NCI-H2029 (cell line): ENCODE results near the gene ZC3H14.
A peak's percentile ranks its signal among the peaks of the same experiment; 100 is the strongest.
"Not testable (repeated sequence)": the region's sequence is repeated elsewhere in the genome, so short reads cannot be mapped to it uniquely, and the experiment has no call there.

Source experiments
- DNase-seq: peaks from one replicate; lab custom pipeline; 2025; lab: John Stamatoyannopoulos, UW

The ZC3H14 gene, protein sequence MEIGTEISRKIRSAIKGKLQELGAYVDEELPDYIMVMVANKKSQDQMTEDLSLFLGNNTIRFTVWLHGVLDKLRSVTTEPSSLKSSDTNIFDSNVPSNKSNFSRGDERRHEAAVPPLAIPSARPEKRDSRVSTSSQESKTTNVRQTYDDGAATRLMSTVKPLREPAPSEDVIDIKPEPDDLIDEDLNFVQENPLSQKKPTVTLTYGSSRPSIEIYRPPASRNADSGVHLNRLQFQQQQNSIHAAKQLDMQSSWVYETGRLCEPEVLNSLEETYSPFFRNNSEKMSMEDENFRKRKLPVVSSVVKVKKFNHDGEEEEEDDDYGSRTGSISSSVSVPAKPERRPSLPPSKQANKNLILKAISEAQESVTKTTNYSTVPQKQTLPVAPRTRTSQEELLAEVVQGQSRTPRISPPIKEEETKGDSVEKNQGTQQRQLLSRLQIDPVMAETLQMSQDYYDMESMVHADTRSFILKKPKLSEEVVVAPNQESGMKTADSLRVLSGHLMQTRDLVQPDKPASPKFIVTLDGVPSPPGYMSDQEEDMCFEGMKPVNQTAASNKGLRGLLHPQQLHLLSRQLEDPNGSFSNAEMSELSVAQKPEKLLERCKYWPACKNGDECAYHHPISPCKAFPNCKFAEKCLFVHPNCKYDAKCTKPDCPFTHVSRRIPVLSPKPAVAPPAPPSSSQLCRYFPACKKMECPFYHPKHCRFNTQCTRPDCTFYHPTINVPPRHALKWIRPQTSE

DNA sequence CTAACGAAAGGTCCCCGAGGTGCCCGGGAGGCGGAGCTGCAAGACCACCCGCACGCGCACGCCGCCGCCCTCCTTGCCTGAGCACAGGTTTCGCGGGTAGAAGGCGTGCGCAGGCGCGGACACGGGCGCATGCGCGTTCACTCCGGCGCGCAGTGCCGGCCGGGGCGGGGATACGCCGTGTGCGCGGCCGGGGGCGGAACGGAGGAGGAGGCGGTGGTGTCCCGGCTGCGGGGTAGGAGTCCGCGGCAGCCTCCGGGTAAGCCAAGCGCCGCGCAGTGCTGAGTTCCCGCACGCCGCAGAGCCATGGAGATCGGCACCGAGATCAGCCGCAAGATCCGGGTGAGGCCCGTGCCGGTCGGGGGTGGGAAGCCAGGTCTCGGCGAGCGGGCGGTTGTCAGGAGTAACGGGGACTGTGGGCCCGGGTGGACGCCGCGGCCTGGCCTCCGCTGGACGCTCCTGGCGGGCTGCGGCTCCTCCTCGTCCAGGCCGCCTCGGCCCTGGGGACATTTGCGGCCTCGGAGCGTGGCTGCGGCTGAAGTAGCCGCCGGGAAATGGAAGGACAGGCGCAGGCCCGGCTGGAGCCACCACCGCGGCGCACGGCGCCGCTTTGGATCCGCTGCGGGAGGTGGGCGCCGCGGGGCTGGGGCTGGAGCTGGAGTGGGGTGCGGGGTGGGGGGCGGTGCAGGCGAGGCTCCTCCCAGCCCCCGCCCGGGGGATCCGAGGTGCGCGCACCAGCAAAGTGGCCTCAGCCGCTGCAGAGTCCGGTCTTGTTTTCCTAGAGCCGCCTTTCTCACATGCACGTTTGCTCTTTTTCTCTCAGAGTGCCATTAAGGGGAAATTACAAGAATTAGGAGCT is at the start of gene ZC3H14:
ZC3H14 (plus strand) TSS at position 207 of the 856 bp plus-strand sequence; CDS start at position 304, 97 bp downstream.
- DNase-seq: peak; percentile 17

DNA sequence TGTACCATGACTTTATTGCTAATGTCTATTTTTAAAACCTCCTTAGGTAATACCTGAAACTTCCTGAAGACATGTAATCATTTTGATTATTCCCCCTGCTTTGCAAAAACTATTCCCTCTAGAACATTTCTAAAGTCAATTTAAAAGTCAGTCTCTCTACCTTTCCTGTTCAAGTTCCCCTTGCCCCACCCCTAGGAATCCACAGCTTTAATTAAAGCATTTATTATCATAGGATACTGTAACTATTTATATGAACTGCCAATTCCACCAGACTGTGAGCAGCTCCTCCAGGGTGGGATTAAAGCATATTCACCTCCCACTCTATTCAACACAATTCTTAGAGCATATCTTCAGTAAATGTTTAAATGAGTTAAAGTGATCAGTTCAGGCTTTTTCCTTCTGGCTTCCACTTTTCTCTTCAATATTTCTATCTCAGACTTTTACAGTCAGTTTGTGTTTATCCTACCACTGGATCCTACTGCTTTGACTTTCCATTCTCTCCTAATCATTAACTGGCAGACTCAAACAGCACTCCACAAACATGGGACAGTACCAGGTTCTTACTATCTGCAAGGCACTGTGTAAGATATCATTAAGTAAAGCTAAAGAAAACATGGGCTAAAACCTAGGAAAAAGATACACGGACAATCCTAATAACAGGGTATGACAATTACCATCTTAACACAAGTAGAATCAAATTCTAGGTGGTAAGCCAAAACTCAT is 47.2 kb upstream of the ZC3H14 start:
- DNase-seq: no peak

DNA sequence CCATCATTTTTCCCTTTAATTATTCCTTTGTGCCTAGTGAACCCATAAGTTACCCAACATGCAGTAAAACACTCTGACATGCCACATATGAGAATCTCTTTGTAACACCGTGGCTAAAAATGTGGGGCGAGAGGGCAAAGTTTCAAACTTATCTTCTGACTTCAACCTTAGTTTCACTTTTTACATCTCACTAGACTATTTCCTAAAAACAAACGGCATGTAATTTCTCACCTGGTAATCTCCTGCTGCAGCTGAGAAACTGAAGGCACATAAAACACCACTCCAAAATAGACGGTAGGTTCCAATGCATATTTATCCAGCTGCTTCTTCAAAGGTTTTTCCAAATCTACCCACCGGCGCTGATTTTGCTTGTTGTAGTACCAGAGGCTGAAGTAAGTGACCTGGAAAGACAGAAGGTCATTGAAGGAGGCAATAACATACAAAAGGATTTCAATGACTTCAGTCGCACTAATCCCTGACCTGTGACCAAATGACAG is 45.9 kb upstream of the ZC3H14 start:
- no peak for DNase-seq

DNA sequence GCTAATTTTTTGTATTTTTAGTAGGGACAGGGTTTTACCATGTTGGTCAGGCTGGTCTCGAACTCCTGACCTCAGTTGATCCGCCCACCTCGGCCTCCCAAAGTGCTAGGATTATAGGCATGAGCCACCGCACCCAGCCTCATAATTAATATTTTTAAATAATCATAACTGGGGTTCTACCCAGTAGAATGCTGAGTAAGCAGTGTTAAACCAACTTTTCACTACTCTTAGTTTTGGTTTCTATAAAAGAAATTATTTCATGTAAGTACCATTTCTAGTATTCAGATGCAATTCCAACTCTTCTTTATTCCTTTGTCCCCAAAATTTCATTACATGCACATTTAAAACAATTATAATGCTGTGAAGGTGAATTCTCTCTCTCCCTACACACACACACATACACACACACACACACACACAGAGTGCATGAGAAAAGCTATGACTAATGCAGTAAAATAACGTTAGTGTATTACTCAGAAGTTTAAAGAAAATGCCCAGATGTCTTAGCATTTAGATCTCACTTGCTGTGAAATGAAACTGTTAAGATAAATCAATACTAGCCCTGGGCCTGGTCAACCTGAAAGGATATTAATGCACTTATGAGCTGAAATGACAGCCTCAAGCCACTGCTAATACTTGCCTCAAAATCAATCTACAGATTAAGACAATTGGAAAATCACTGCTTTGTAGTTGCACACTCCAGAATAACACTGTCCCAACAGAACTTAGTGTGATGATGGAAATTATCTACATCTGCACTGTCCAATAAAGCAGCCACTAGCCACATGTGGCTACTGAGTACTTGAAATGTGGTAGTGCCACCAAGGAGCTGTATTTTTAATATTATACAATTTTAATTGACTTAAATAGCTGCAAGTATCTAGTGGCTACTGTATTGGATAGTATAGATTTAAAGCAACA is 44.0 kb upstream of the ZC3H14 start:
- no peak for DNase-seq

DNA sequence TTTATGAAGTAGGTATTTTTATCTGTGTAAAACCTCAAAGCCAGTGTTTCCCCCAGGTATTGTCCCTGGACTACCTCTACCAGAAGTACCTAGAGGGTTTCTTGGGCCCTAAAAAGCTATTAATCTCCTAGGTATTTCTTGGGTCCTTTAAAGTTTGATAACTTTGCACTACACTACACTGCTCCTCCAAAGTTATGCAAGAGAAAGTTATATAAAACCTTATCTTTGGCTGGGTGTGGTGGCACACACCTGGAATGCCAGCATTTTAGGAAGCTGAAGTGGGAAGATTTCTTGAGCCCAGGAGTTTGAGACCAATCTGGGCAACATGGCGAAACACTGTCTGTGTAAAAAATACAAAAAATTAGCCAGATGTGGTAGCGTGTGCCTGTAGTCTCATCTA is 42.9 kb upstream of the ZC3H14 start:
- no peak for DNase-seq

DNA sequence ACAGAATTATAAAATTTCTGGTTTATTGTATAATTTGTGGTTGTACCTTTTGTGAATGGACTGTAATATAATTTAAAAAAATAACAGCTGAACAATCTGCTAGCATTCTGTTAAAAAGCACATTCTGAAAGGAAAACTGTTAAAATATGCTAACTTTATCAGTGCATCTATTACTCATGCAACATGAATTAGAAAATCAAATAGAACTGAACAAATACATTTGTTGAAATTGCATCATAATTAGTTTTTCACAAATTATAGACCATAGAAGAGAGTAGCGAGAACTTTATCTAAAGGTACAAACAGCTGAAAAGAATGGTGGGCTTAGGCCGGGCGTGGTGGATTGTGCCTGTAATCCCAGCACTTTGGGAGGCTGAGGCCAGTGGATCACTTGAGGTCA is 41.0 kb upstream of the ZC3H14 start:
- no peak for DNase-seq

DNA sequence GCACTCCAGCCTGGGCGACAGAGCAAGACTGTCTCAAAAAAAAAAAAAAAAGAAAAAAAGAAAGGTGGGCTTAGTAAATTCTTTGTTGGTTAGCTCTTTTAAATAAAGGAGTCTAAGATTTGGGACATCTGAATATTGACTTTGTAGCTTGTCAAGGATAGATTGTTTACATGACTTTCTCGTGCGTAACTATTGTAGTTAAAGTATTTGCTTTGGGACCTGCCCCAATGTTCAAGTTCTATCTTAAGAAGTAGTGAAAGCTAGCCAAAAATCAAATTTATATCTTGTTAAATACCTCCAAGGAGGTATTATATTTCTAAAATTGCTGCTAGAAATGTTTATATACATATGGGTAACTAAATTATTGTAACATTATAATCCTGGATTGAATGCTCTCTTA is 40.4 kb upstream of the ZC3H14 start:
- no peak for DNase-seq

DNA sequence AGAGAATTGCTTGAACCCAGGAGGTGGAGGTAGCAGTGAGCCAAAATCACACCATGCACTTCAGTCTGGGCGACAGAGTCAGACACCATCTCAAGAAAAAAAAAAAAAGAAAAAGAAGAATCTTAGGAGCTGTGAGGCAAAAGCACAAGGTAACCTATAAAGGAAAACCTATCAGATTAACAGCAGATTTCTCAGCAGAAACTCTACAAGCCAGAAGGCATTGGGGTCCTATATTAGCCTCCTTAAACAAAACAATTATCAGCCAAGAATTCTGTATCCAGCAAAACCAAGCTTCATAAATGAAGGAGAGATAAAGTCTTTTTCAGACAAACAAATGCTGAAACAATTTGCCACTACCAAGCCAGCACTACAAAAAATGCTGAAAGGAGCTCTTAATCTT is 32.9 kb upstream of the ZC3H14 start:
- DNase-seq: not testable (repeated sequence)

DNA sequence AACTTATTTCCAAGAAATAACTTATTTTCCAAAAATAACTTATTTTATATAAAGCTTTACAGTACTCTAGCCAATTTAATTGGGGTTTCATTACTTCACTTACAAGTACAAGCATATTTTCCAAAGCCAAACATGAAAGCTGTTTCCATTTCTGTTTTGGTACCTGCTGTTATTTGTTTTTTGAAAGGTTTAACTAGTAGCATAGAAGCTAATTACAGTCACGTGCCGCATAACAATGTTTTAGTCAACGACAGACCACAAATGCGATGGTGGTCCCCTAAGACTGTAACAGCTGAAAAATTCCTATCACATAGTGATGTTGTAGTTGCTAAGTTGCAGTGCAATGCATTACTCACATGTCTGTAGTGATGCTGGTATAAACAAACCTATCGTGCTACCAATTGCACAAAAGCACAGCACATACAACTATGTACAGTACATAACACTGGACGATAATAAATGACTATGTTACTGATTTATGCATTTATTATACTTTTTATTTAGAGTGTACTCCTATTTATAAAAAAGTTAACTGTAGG is 29.7 kb upstream of the ZC3H14 start:
- no peak for DNase-seq

DNA sequence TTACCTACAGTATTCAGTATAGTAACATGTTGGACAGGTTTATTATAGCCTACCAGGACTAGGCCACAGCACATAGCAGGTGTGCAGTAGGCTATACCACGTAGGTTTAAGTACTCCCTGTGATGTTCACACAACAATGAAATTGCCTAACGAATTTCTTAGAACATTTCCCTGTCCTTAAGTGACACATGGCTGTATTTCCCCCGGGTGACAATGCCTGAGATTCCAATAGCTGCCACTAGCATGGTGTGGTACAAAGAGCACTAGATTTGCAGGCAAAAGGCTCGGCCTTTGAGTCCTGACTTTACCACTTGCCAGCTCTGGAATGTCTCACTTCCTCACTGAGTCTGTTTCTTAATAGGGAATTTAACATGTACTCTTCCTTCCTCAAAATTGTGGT is 27.7 kb upstream of the ZC3H14 start:
- DNase-seq: no peak

DNA sequence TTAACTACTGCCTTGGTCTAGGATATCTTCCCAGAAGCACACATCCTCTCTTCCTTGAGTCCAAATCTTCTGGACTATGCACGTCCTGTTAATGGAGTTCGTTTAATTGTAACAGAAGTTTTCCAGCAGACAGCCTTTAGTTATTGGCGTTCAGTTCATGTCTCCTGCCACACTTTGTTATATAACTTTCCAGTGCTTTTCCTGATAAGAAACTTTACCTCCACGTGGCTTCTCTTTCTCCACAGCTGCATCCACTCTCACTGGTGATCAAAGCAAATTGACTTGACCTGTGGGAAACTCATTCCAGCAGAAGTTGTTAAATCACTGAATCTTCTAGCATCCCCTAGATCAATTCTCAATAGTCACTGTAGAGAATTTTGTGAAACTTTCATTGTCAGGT is 27.0 kb upstream of the ZC3H14 start:
- no peak for DNase-seq

DNA sequence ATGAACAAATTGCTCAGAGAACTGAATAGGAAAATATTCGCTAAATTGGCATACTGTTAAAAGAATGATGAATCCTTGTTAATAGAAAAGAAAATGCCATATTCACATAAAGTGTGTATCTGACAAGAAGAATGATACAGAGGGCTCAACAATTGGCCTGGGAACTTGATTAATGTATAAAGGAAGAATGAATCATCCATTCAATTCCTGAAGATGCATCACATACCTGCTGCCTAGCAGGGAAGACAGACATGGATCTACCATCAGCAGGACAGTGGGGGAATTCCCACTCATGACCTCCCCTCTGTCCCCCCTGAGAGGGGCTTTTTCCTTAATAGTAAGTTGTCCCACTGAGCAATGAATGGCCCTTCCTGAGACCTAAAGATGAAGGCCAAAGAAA is 21.5 kb upstream of the ZC3H14 start:
- DNase-seq: no peak

DNA sequence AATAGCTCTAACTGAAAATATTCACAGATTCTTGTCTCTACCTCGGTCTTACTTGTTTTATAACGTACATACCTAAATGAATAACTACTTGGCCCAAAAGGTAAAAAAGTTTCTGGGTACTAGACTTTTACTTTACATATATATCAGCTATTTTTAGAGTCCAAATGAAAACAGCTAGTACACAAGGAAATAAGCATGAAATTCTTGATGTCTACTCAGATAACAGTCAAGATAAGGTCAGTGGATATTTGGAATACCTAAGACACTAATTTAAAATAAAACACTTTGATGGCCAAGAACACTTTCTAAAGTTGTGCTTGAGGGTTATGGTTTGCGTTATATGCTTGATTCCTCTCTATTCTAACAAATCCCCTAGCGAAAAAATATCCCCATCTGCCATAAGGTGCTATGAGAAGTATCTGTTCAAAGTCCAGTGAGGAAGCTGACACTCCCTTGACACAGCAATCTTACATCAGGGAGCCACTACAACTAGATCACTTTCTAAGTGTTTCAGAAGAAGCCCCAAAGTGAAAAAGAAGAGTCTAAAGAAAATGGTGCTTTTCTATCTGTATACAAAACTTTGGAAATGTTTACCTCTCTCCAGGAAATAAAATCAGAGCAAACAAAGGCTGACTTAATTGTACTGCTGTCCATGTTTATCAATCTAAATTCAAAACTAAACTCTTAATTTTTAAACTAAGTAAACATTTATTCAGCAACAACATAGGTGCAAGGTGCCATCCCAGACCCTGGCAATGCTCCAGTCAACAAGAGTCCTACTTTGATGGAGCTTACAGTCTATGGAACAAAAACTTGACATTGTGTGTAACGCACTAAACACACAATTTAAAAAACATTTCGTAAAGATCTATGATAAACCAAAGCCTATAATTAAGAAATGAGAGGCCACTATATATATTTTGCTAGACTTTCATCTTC is 19.7 kb upstream of the ZC3H14 start:
- DNase-seq: no peak

DNA sequence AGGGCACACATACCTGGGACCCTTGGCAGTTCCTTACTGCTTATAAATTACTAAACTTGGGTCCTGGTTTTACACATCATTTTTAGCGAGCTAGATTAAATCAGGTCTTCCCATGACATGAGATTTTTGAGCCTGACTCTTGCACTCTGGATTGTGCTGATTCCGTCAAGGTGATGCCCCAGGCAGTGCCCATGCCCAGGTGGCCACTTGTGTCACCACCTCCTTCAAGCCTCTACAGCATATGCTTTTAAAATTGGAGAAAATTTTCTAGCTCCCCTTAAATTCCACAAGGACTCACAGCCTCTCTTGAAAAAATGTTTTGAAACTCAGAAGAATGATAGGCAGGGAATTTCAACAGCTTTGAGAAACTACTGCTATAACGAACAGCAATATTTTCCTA is 17.6 kb upstream of the ZC3H14 start:
- no peak for DNase-seq

DNA sequence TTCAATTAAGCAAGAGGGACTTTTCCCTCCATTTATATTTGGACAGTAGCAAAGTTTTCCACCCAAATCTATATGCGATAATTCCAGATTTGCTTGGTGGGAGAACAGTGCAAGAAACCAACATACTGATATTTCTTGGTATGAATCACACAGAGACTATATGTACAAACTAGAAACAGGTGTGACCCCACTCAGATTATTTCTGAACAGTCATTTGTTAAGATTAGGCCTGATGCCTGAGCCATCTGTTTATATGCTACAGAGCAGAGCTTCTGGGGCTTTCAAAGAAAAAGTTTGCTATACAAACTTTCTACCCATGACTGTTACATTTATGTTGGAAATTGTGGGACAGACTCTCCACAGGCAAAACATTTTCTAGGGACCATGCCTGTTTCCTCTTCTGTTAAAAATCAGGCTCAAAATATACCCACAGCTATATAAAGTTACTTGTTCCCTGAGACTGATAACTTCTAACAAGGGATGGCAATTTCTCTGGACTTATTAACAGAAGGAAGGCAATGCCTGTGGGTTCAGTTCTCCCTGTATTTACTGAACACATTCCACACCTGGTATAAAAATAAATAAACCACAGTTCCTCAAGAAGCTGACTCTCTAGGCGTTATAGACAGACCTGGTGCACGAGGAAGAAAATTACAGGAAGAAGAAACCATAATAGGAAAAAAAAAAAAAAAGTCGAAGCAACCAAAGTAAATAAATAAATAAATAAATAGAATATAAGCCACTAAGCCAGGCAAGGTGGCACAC is 16.0 kb upstream of the ZC3H14 start:
- DNase-seq: no peak

DNA sequence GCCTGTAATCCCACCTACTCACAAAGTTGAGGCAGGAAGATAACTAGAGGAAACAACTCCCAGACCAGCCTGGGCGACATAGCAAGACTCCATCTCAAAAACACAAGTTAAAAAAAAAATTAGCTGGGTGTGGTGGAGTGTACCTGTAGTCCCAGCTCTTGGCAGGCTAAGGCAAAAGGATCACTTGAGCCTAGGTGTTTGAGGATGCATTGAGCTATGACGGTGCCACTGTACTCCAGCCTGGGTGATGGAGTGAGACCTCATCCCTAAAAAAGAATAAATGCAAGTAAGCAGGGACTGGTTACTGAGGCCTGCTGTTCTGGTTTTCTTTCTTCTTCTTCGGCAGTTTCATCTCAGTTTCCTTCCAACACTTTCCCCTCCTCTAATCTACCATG is 15.5 kb upstream of the ZC3H14 start:
- DNase-seq: no peak

DNA sequence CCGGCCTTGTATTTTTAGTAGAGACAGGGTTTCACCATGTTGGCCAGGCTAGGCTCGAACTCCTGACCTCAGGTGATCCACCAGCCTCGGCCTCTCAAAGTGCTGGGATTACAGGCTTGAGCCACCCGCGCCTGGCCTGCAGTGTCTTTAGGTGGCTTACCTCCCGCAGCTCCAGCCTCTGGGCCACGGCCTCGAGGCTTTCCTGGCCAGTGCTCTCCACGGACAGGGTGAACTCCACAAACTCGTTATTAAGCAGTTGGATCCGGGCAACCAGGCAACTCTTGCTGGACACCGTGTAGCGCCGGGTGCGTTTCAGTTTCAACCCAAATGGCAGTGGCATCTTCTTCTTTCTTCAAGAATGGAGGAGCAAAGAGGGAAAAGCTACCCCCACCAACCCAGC is 12.8 kb upstream of the ZC3H14 start:
- DNase-seq: no peak

DNA sequence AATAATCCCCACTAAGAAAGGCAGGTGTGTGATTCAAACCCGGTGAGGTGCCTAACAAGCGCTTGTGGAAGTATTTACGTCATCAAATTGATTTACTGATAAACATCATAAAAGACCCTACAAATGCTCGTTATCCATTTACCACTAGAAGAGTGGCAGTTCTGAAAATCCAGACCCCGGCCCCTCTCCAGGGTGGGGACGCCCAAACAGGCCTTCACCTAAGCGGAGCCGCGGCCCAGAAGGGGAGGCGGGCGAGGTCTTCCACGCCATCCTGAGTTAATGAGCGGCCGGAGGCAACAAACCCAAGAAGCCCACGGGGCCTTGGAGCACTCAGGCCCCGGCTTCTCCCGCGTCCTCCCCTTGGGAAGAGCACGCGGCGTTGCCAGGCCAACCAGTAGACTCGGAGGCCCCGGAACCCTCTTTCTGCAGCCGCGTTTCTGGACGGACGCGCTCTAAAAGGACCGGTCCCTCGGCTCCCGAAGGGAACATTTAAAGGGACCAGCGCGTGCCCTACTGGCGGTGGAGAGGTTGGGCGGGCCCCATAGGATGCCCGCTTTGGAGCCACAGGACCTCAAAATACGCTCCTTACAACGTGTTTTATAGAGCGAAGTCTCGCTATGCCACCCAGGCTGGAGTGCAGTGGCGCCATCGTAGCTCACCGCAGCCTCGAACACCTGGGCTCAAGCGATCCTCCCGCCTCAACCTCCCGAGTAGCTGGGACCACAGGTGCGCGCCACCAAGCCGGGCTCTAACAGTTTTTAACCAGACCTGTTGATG is 11.6 kb upstream of the ZC3H14 start:
- DNase-seq: peak; percentile 4
